ENCODE results near the gene RGS14.
"Not testable (repeated sequence)": the region's sequence is repeated elsewhere in the genome, so short reads cannot be mapped to it uniquely, and the experiment has no call there.

Gene RGS14

DNA sequence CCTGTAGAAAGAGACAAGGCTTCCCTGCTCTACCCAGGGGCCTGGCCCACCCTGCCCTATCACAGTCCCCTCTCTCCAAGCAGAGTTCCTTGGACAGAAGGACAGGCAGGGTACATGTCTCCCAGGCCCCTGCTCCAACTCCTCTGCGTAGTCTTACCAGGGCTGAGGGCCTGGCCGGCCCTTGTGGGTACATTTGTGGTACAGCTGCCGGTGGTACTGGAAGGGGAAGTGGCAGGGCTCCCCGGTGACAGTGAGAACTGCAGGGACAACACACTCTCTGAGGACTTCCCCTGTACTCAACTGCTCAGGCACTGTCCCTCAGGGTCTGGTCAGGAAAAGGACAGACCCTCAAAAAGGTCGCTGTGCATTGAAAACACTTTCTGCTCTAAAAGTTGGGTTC, 48.1 kb downstream of the RGS14 start:
- no peak for DNase-seq

DNA sequence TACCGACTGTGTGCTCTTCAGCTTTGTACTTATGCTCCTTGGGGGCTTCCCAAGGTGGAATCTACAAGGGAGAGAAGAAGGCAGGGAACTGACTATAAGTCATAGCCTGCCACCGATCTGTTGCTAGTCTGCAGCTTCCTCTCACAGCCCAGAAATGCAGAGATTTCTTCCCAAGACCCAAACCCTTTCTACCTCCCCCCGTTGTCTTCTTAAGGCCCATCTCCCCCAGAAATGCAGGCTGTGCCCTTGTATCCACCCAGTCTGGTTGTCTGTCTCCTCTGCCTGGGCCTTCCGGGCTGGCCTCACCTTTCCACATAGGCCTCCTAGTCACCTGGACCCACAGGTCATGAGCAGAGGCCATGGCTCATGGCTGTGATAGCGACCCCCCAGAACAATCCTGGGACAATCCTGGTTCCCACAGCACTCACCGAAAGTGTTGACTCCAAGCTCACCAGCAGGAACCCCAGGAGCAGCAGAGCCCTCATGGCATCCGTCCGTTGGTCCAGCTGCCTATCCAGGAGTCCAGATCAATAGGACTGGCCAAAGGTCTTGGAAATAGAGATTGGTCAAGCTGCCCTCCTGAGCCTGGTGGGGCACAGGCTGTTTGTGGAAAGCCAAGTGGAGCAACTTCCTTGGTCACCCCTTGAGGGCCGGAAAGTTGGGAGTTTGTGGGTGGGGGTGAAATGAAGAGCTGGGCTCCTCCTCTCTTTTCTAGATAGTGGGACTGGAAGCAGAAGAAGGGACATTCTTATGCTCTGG, 51.5 kb downstream of the RGS14 start, which contains the start of gene F12:
Gene F12, minus strand, starts transcription at position 522 of the 759 bp plus-strand sequence. Its CDS starts 37 bp downstream, at position 485.
- no peak for DNase-seq

DNA sequence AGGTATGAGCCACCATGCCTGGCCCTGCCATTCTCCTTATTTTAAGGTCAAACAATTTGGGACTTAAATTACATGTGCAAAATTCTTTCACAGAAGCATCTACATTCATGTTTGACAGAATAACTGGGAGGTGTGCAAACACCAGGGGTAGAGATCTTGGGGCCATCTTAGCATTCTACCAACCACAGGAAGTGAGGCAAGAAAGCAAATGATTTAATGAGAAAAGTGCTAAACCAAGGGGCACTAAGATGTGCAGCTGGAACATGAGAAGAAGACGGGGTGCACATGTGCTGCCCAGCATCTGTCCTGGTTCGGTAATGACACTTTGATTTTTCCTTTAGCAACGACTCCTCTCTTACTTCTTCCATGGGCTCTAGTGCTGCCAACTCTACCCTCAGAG, 52.9 kb downstream of the RGS14 start:
- DNase-seq: no peak

DNA sequence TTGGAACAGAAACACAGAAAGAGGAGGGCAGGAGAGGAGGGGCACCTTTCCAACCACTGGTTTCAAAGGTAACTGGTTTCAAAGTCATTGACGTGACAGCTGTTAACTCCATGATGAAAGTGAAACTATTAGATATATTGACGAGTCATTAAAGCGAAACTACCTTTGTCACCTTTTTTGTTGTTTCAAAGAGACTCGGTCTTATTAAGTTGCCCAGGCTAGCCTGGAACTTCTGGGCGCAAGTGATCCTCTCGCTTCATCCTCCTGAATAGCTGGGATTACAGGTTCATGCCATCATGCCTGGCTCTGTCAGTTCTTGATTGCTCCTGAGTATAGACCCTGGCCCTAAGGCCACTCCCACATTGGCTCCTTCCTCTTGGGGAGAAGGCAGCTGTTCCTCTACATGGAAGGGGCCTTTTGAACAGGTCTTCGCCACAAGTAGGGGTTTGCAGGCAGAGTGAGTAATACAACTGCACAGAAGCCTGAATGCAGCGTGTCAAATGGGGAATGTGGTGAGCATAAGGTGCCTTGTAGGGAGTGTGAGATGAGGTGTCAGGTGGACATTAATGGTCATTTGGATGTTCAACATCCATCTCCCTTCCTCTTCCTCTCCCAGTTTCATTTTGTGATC, 55.0 kb downstream of the RGS14 start:
- no peak for DNase-seq

DNA sequence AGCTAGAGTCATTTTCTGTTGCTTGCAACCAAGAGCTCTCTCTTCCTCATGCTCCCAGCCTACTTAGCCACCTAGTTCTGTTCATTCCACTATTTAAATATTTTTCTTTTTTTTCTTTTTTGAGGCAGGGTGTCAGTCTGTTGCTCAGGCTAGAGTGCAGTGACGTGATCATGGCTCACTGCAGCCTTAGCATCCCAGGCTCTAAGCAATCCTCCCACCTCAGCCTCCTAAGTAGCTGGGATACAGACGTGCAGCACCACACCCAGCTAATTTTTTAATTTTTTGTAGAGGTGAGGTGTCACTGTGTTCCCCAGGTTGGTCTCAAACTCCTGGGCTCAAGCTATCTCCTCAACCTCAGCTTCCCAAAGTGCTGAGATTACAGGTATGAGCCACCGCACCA, 56.8 kb downstream of the RGS14 start:
- DNase-seq: no peak

DNA sequence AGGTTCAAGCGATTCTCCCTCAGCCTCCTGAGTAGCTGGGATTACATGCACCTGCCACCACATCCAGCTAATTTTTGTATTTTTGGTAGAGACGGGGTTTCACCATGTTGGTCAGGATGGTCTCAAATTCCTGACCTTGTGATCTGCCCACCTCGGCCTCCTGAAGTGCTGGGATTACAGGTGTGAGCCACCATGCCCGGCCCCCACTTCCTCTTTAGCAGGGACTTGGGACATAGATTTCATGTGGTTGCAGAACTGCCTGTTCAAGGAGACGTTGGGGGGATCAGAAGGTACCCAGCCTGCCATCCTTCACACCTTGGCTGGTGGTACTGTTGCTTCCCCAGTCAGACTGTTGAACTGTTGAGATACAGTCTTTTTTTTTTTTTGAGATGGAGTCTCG, 59.4 kb downstream of the RGS14 start:
- DNase-seq: not testable (repeated sequence)

DNA sequence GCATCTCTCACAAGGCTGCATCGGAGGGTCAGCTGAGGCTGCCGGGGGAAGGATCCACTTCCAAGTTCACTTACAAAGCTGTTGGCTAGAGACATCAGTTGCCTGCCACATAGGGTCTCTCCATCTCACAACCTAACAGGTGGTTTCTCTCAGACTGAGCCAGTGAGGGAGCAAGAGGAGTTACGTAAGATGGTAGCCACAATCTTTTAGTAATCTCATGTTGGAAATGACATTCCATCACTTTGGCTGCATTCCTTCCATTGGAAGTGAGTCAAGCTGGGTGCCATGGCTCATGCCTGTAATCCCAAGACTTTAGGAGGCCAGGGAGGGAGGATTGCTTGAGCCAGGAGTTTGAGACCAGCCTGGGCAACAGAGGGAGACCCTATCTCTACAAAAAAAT, 61.3 kb downstream of the RGS14 start:
- no peak for DNase-seq

DNA sequence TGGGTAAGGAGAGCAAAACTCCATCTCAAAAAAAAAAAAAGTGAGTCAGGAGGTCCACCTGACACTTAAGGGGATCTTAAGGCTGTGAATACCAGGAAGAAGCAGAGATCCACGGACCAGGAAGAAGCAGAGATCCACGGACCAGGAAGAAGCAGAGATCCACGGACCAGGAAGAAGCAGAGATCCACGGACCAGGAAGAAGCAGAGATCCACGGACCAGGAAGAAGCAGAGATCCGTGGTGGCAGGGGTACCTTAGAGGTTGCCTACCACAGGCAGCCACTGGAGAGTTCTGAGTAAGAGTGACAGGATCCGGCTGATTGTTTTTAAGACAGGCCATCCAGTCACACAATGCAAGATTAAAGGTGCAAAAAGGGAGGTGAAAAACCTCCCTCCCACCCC, 62.7 kb downstream of the RGS14 start:
- not testable (repeated sequence) for DNase-seq

DNA sequence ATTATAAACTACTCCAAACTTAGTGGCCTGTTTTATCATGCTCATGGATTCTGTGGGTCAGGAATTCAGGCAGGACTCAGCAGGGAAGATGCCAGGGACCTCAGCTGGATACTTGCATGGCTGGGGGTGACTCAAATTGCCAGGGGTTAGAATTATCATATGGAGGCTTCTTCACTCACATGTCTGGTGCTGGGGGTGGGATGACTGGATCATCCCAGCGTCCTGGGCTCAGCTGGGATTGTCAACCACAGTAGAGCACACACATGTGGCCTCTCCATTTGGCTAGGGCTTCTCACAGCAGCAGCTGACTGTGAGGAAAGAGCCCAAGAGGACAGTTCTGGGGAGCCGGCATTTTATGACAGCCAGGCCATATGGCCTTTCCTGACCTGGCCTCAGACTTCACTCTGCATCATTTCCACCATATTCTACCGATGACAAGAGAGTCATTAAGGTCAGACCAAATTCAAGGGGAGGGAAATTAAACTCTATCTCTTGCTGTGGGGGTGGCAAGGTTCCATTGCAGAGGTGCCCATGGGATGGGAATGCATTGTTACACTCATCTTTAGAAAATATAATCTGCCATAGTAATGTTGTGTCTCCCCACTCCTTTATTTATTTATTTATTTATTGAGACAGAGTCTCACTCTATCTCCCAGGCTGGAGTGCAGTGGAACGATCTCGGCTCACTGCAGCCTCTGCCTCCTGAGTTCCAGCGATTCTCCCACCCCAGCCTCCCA, 63.5 kb downstream of the RGS14 start:
- no peak for DNase-seq
